Endothelial cell of umbilical vein (primary cell): ENCODE measurements around the gene ETV3L. TPM values are rescaled to one million over a fixed set of nuclear protein-coding genes. Genes with fewer than 3 reads are reported as not detected.
A peak's percentile ranks its signal among the peaks of the same experiment; 100 is the strongest.

Source experiments
- BruUV-seq: library from RNA; stranded (reverse); fragments of 400-500 nt; replicated peaks from 2 replicates; lab custom pipeline; 2021; lab: Mats Ljungman, UMichigan
- CTCF ChIA-PET: fragments of 300-600, 350-600 bp; sonication (Branson Sonifier 250); formaldehyde crosslinking; loops from one replicate; lab custom pipeline; 2021; ENCODE audit warnings: antibody characterized with exemption, inconsistent platforms; lab: Charles Lee
- POLR2A ChIA-PET: fragments of 300-600, 350-600 bp; sonication (Branson Sonifier 250); formaldehyde crosslinking; loops from one replicate; lab custom pipeline; 2021; ENCODE audit warnings: antibody characterized with exemption, inconsistent platforms; lab: Charles Lee
- DNase-seq: peaks from one replicate; pipeline ENCODE4 v3.0.0-alpha.2; 2011; ENCODE audit warnings: low read depth, low spot score
- FAIRE-seq: peaks from 2 replicates; lab custom pipeline; 2011; peaks lifted over from hg19 to GRCh38; lab: Jason Lieb, UNC
- H2AFZ ChIP-seq: 2 replicates; pipeline ENCODE4 v1.6.0; 2012; ENCODE audit warnings: low read depth, low read length, control low read depth, inconsistent platforms
- H3K27ac ChIP-seq: 2 replicates; pipeline ENCODE4 v1.5.1; 2011; ENCODE audit warnings: low read depth, mild to moderate bottlenecking, control low read depth, low read length, moderate library complexity; ENCODE audit not compliant: insufficient read depth
- H3K27me3 ChIP-seq, 2 experiments: 2 replicates each; pipeline versions ENCODE4 v1.6.0 to v1.6.1; 2011; ENCODE audit warnings: low read length in 2 of 2, mixed read lengths in 1 of 2; ENCODE audit not compliant: control insufficient read depth in 2 of 2, insufficient read depth in 2 of 2
- H3K36me3 ChIP-seq, 2 experiments: 2 replicates in 1 of 2; 3 replicates in 1 of 2; pipeline ENCODE4 v1.5.1; 2011; ENCODE audit warnings: low read length in 2 of 2, mild to moderate bottlenecking in 1 of 2, moderate library complexity in 1 of 2; ENCODE audit not compliant: control insufficient read depth in 2 of 2, insufficient read depth in 2 of 2; ENCODE audit errors: extremely low read depth in 1 of 2
- H3K4me1 ChIP-seq: 3 replicates; pipeline ENCODE4 v1.5.1; 2011; ENCODE audit warnings: mild to moderate bottlenecking, low read length; ENCODE audit not compliant: control insufficient read depth, insufficient read depth; ENCODE audit errors: extremely low read depth
- H3K4me2 ChIP-seq: 2 replicates; pipeline ENCODE4 v1.6.1; 2011; ENCODE audit warnings: low read length, control low read depth, mixed read lengths; ENCODE audit not compliant: insufficient read depth
- H3K4me3 ChIP-seq, 3 experiments: fragments of 200-600 bp in 1 of 3; sonication (generic), shearing (Covaris generic) in 1 of 3; replicated peaks in 1 of 3; 2 replicates each; pipeline ENCODE4 v1.5.1; 2011 to 2016; ENCODE audit warnings: control low read depth in 3 of 3, low read length in 3 of 3, mild to moderate bottlenecking in 2 of 3, inconsistent platforms in 1 of 3, low read depth in 1 of 3, moderate library complexity in 1 of 3; ENCODE audit not compliant: insufficient read depth in 1 of 3
- H3K79me2 ChIP-seq: 2 replicates; pipeline ENCODE4 v1.6.0; 2012; ENCODE audit warnings: low read length, inconsistent platforms; ENCODE audit not compliant: control insufficient read depth, insufficient read depth
- H3K9ac ChIP-seq: replicated peaks from 2 replicates; pipeline ENCODE3; 2011; ENCODE audit warnings: low read length, control low read depth; ENCODE audit not compliant: insufficient read depth; ENCODE audit errors: extremely low read depth
- H3K9me1 ChIP-seq: replicated peaks from 3 replicates; pipeline ENCODE4 v1.6.0; 2011; ENCODE audit warnings: mild to moderate bottlenecking, low read length; ENCODE audit not compliant: control insufficient read depth, insufficient read depth; ENCODE audit errors: extremely low read depth
- H3K9me3 ChIP-seq: replicated peaks from 2 replicates; pipeline ENCODE4 v1.5.1; 2012; ENCODE audit warnings: low read length, inconsistent platforms; ENCODE audit not compliant: control insufficient read depth, insufficient read depth
- H4K20me1 ChIP-seq: replicated peaks from 2 replicates; pipeline ENCODE3; 2011; ENCODE audit warnings: mild to moderate bottlenecking, low read length; ENCODE audit not compliant: control insufficient read depth, insufficient read depth; ENCODE audit errors: extremely low read depth
- FOS ChIP-seq: IDR thresholded peaks from 2 replicates; pipeline ENCODE4 v1.6.1; 2011; ENCODE audit warnings: mild to moderate bottlenecking, low read length, moderate library complexity, borderline replicate concordance; ENCODE audit not compliant: insufficient read depth
- GATA2 ChIP-seq: IDR thresholded peaks from 2 replicates; pipeline ENCODE4 v1.7.0; 2011; ENCODE audit warnings: low read depth, mild to moderate bottlenecking, moderate library complexity, mixed read lengths, low read length; ENCODE audit not compliant: insufficient read length, insufficient read depth
- JUN ChIP-seq: IDR thresholded peaks from 2 replicates; pipeline ENCODE4 v1.6.1; 2011; ENCODE audit warnings: borderline replicate concordance, low read depth; ENCODE audit not compliant: insufficient read length, insufficient read depth
- POLR2A ChIP-seq: IDR thresholded peaks from 2 replicates; pipeline ENCODE4 v1.6.1; 2012; ENCODE audit warnings: low read depth, mild to moderate bottlenecking, control low read depth, low read length
- POLR2AphosphoS5 ChIP-seq: IDR thresholded peaks from 2 replicates; pipeline ENCODE4 v1.6.1; 2012; ENCODE audit warnings: low read depth, mild to moderate bottlenecking, control low read depth, low read length, moderate library complexity; ENCODE audit not compliant: insufficient read depth
- dilution Hi-C: fragments of 300-500 bp; cut with MboI; formaldehyde crosslinking; loops from one replicate; pipeline ENCODE4 v1.15.0; 2019; ENCODE audit warnings: low sequenced_read_pairs; ENCODE audit not compliant: extremely low pct_ligation_motif_present
- intact Hi-C: fragments of 100-400 bp; cut with micrococcal nuclease; formaldehyde crosslinking; loops from one replicate; pipeline ENCODE4 v1.10.0; 2022
- polyA plus RNA-seq, 4 experiments: library from polyadenylated mRNA; depleted of rRNA in 3 of 4; stranded (reverse) in 3 of 4; unstranded in 1 of 4; fragments of >200 nt; gene quantifications; 2 replicates each; pipeline versions ENCODE4 v1.2.1 to v1.2.3, GENCODE V29; 2011 to 2012; ENCODE audit warnings: missing spikeins in 1 of 4
- total RNA-seq: library from RNA; stranded (reverse); gene quantifications from 2 replicates; pipeline ENCODE4 v1.2.3, GENCODE V29; 2021
- TF ChIP-seq, protein P1 (sequence below): IDR thresholded peaks from 2 replicates; pipeline ENCODE4 v1.6.1; 2011; ENCODE audit not compliant: insufficient read depth, insufficient read length
- TF ChIP-seq, protein P2 (sequence below), 2 donors: IDR thresholded peaks; 1 replicate in 1 of 2; 2 replicates in 1 of 2; pipeline ENCODE4 v1.5.1; 2011; ENCODE audit warnings: low read length in 2 of 2, mild to moderate bottlenecking in 2 of 2, moderate library complexity in 2 of 2, control low read depth in 1 of 2, inconsistent platforms in 1 of 2, low read depth in 1 of 2; ENCODE audit not compliant: insufficient read depth in 1 of 2; ENCODE audit errors: extremely low read depth in 1 of 2

Gene ETV3L
- total and polyA plus RNA-seq, 2 donors (not counting 3 experiments of a cell fraction or from before 2014, with no cell fraction given) = not detected

DNA sequence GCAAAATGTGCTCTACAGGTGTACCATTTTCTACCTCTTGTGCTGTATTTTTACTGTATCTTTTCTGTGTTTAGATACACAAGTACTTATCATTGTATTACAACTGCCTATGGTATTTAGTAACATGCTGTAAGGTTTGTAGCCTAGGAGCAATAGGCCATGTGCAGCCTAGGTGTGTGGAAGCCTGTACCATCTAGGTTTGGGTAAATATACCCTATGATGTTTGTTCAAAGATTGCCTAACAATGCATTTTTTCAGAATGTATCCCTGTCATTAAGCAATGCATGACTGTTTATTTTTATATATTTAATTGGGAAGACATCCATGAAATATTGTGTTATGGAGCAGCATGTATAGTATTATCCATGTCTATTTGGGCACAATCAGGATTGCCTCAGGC is 11.0 kb downstream of the ETV3L start:
- no peak for DNase-seq
- Histone ChIP-seq H3K4me2 (no peak overlapping the region), H2AFZ (no peak overlapping the region), H3K36me3 (no peaks in the 10 kb centered on the region), H3K27ac (no peak overlapping the region), H3K9ac (no peak overlapping the region), H3K4me3 (no peak overlapping the region), H3K9me1 (no peaks in the 10 kb centered on the region), H4K20me1 (no peaks in the 10 kb centered on the region), H3K4me1 (no peaks in the 10 kb centered on the region), H3K9me3 (no peaks in the 10 kb centered on the region), H3K27me3 (no peaks in the 10 kb centered on the region), H3K79me2 (no peaks in the 10 kb centered on the region)
- dilution Hi-C loops (no loop called here), intact Hi-C loops (no loop called here)
- ChIA-PET POLR2A (no interaction called here), CTCF (interaction anchor here (1.2 to 5.7 kb wide), 4 partner anchors 14 to 81 kb away, joined by 3 to 1121 read pairs (median 8); no protein-coding TSS in a partner anchor)
- no peak for FAIRE-seq
- BruUV-seq = no TSS peak
- TF ChIP-seq JUN = no peak
- TF ChIP-seq, protein P1, sequence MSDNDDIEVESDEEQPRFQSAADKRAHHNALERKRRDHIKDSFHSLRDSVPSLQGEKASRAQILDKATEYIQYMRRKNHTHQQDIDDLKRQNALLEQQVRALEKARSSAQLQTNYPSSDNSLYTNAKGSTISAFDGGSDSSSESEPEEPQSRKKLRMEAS = no peak

DNA sequence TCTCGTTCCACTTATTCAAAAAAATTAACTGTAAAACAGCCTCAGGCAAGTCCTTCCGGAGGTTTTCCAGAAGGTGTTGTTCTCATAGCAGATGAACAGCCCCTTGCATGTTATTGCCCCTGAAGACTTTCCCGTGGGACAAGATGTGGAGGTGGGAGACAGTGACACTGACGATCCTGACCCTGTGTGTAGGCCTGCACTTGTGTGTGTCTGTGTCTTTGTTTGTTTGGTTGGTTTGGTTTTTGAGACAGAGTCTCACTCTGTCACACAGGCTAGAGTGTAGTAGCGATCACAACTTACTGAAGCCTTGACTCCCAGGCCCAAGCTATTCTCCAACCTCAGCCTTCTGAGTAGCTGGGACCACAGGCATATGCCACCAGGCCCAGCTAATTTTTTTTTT is 12.6 kb downstream of the ETV3L start:
- Histone ChIP-seq H3K4me3 (no peak overlapping the region), H4K20me1 (no peaks in the 10 kb centered on the region), H3K27ac (no peak overlapping the region), H3K9ac (no peak overlapping the region), H3K4me2 (no peak overlapping the region), H3K27me3 (peaks cover 2% of the 10 kb centered on the region in 2 experiments), H3K4me1 (no peaks in the 10 kb centered on the region), H3K36me3 (no peaks in the 10 kb centered on the region), H3K79me2 (no peaks in the 10 kb centered on the region), H3K9me1 (no peaks in the 10 kb centered on the region), H3K9me3 (no peaks in the 10 kb centered on the region), H2AFZ (no peak overlapping the region)
- intact Hi-C loops (no loop called here), dilution Hi-C loops (no loop called here)
- BruUV-seq = no TSS peak
- POLR2A ChIA-PET = no interaction called here
- FAIRE-seq (peak; percentile 44), DNase-seq (no peak)
- CTCF ChIA-PET = interaction anchor here (2.2 to 5.7 kb wide), 2 partner anchors 13 to 66 kb away, joined by 14 to 1121 read pairs; no protein-coding TSS in a partner anchor
- no peak for TF ChIP-seq GATA2
- no peak for TF ChIP-seq JUN
- TF ChIP-seq, protein P2, sequence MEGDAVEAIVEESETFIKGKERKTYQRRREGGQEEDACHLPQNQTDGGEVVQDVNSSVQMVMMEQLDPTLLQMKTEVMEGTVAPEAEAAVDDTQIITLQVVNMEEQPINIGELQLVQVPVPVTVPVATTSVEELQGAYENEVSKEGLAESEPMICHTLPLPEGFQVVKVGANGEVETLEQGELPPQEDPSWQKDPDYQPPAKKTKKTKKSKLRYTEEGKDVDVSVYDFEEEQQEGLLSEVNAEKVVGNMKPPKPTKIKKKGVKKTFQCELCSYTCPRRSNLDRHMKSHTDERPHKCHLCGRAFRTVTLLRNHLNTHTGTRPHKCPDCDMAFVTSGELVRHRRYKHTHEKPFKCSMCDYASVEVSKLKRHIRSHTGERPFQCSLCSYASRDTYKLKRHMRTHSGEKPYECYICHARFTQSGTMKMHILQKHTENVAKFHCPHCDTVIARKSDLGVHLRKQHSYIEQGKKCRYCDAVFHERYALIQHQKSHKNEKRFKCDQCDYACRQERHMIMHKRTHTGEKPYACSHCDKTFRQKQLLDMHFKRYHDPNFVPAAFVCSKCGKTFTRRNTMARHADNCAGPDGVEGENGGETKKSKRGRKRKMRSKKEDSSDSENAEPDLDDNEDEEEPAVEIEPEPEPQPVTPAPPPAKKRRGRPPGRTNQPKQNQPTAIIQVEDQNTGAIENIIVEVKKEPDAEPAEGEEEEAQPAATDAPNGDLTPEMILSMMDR (IDR thresholded peaks at IDR 0.05; ENCODE audit: extremely low read depth in 1 of 2, insufficient read depth in 1 of 2, low read depth in 1 of 2, low read length in 2 of 2) = no peak
- TF ChIP-seq FOS = no peak
- no peak for TF ChIP-seq POLR2AphosphoS5
- no peak for TF ChIP-seq POLR2A
- TF ChIP-seq, protein P1 = no peak
